H1 (cell line): ENCODE measurements around the gene GSG1L. TPM values are rescaled to one million over a fixed set of nuclear protein-coding genes. Genes with fewer than 3 reads are reported as not detected.

Experiments used
- CBX8 ChIP-seq: fragments of 300-800, 300-1000 bp; sonication (generic); IDR thresholded peaks from 2 replicates; pipeline ENCODE4 v1.7.1; 2016; ENCODE audit warnings: low read depth, low read length, borderline replicate concordance
- CHD7 ChIP-seq: fragments of 300-600 bp; sonication (generic); IDR thresholded peaks from 2 replicates; pipeline ENCODE4 v1.7.1; 2012; ENCODE audit warnings: low read length, moderate library complexity, mild to moderate bottlenecking, inconsistent platforms; ENCODE audit not compliant: insufficient replicate concordance
- EP300 ChIP-seq, 2 experiments: IDR thresholded peaks; 1 replicate in 1 of 2; 2 replicates in 1 of 2; pipeline ENCODE4 v1.6.1; 2011 to 2012; ENCODE audit warnings: low read depth in 2 of 2, low read length in 2 of 2, mild to moderate bottlenecking in 2 of 2, borderline replicate concordance in 1 of 2, inconsistent platforms in 1 of 2, moderate library complexity in 1 of 2
- FOSL1 ChIP-seq: IDR thresholded peaks from 2 replicates; pipeline ENCODE4 v1.6.1; 2011; ENCODE audit warnings: mild to moderate bottlenecking, low read depth, low read length, moderate library complexity; ENCODE audit not compliant: insufficient read depth
- HDAC6 ChIP-seq: IDR thresholded peaks from one replicate; pipeline ENCODE4 v1.7.1; 2012; ENCODE audit warnings: low read depth, mild to moderate bottlenecking, inconsistent platforms, low read length, moderate library complexity
- SIN3A ChIP-seq, 2 experiments: IDR thresholded peaks in 1 of 2; conservative IDR thresholded peaks in 1 of 2; 2 replicates each; pipeline ENCODE4 v1.6.1; 2011 to 2012; ENCODE audit warnings: low read length in 2 of 2, improper control_type of control experiment in 1 of 2, low read depth in 1 of 2, mild to moderate bottlenecking in 1 of 2
- polyA plus RNA-seq, 7 experiments: library from polyadenylated mRNA; depleted of rRNA in 3 of 7; stranded (reverse) in 5 of 7; unstranded in 2 of 7; fragments of >200 nt in 5 of 7; fragments of 200-250 nt in 2 of 7; gene quantifications; 1 replicate in 5 of 7; 2 replicates in 1 of 7; 4 replicates in 1 of 7; pipeline versions ENCODE4 v1.2.1 to v1.2.3, GENCODE V29; 2011 to 2013; ENCODE audit warnings: missing spikeins in 2 of 7, mixed read lengths in 2 of 7
- total RNA-seq: library from RNA; stranded (reverse); fragmentation: NEBNext Ultra II Directional; extraction: Animal tissue kit (Norgen Biotek cat#: 25700); gene quantifications from 2 replicates; pipeline ENCODE4 v1.2.1, GENCODE V29; 2021
- TF ChIP-seq, protein P1 (sequence below): IDR thresholded peaks from 2 replicates; pipeline ENCODE4 v1.6.1; 2012; ENCODE audit warnings: low read length, inconsistent platforms

The GSG1L gene
- total and polyA plus RNA-seq, 2 of the 8 experiments (the other 6 are each of a cell fraction or from before 2014, with no cell fraction given): 0.71 to 1.1 TPM

- TF ChIP-seq CHD7: no peak
- no peak for TF ChIP-seq EP300 (IDR thresholded peaks at IDR 0.05; ENCODE audit: borderline replicate concordance in 1 of 2, low read depth in 2 of 2, low read length in 2 of 2)
- no peak for TF ChIP-seq CBX8
- TF ChIP-seq, protein P1, sequence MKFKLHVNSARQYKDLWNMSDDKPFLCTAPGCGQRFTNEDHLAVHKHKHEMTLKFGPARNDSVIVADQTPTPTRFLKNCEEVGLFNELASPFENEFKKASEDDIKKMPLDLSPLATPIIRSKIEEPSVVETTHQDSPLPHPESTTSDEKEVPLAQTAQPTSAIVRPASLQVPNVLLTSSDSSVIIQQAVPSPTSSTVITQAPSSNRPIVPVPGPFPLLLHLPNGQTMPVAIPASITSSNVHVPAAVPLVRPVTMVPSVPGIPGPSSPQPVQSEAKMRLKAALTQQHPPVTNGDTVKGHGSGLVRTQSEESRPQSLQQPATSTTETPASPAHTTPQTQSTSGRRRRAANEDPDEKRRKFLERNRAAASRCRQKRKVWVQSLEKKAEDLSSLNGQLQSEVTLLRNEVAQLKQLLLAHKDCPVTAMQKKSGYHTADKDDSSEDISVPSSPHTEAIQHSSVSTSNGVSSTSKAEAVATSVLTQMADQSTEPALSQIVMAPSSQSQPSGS: no peak
- no peak for TF ChIP-seq SIN3A (conservative IDR thresholded peaks at IDR 0.05 in 1 of 2, IDR thresholded peaks at IDR 0.05 in 1 of 2; ENCODE audit: low read depth in 1 of 2, low read length in 2 of 2)
- TF ChIP-seq HDAC6: no peak
- no peak for TF ChIP-seq FOSL1
These were observed 308.5 kb downstream of the GSG1L start (continued) for GRCh38 chr16:27754788-27755690.
